Measurements from ENCODE around the gene RWDD2A. TPM values are rescaled to one million over a fixed set of nuclear protein-coding genes. Genes with fewer than 3 reads are reported as not detected.

RWDD2A gene
- total RNA-seq, 1 experiment from 2014 or later: 1.3 TPM

DNA sequence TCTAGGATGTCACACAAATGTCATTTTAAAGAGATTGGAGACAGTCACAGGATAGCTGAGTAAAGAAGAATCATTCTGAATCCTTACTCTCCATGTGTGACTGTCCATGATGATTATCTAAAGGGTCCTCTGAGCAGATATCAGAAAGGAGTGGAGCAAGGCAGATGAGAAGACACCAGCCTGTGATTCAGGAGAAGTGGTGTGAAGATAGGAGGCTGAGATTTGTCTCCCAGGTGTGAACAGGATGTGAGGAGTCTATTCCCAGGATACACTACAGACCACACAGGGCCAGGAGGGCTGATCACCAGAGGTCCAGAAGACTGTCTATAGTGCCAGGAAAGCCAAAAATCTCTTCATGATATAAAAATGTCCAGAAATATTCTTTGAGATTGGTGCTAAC, 27.0 kb downstream of the RWDD2A start:
- H3K4me1 ChIP-seq (ENCODE audit: insufficient read depth, low read length): no peaks in the 10 kb centered on the region
- CTCF ChIA-PET: interaction anchor here (1.0 kb wide), 1 partner anchor 155 kb away, joined by 5 read pairs; the partner anchor contains the start of gene UBE3D

GRCh38 chr6:83221276-83221675, 28.1 kb downstream of the RWDD2A start:
- Histone ChIP-seq H3K4me3 (ENCODE audit: low read length) (no peak overlapping the region), H3K9me2 (replicated peaks; ENCODE audit: low read length) (no peaks in the 10 kb centered on the region), H3K9ac (ENCODE audit: low read length) (no peak overlapping the region), H3K79me2 (ENCODE audit: low read length) (no peaks in the 10 kb centered on the region), H3F3A (ENCODE audit: low read length, unreplicated experiment) (no peaks in the 10 kb centered on the region), H4K20me1 (ENCODE audit: low read length) (no peaks in the 10 kb centered on the region), H3K36me3 (ENCODE audit: low read depth, low read length) (peaks cover 20% of the 10 kb centered on the region), H3K27ac (ENCODE audit: low read length) (no peak overlapping the region), H3K4me2 (ENCODE audit: low read length) (no peak overlapping the region), H3K4me1 (ENCODE audit: insufficient read depth, low read length) (no peaks in the 10 kb centered on the region), H3K27me3 (ENCODE audit: low read length) (no peaks in the 10 kb centered on the region), H2AFZ (ENCODE audit: low read length) (no peak overlapping the region), H3K9me3 (ENCODE audit: low read length) (no peaks in the 10 kb centered on the region)
- DNase-seq (no peak), ATAC-seq (no peak)
- POLR2A ChIA-PET (ENCODE audit: unreplicated experiment): no interaction called here
- CTCF ChIA-PET: no interaction called here
- intact Hi-C loops (cut with micrococcal nuclease): no loop called here
- no peak for TF ChIP-seq EZH2 (IDR thresholded peaks at IDR 0.05; ENCODE audit: low read length, unreplicated experiment)
- no peak for TF ChIP-seq EZH2phosphoT487 (IDR thresholded peaks at IDR 0.05; ENCODE audit: borderline replicate concordance, low read length)
- TF ChIP-seq CTCF (conservative IDR thresholded peaks at IDR 0.05; ENCODE audit: low read depth, low read length): no peak
- no TSS peak for BruUV-seq (replicated peaks)

More for the DNA sequence above, 27.0 kb downstream of the RWDD2A start:
- intact Hi-C loops (cut with micrococcal nuclease): no loop called here
- Histone ChIP-seq H3K9me2 (replicated peaks; ENCODE audit: low read length) (no peaks in the 10 kb centered on the region), H3K4me3 (ENCODE audit: low read length) (no peak overlapping the region), H3K27me3 (ENCODE audit: low read length) (no peaks in the 10 kb centered on the region), H2AFZ (ENCODE audit: low read length) (no peak overlapping the region), H4K20me1 (ENCODE audit: low read length) (no peaks in the 10 kb centered on the region), H3K9ac (ENCODE audit: low read length) (no peak overlapping the region), H3K9me3 (ENCODE audit: low read length) (no peaks in the 10 kb centered on the region), H3K27ac (ENCODE audit: low read length) (no peak overlapping the region), H3K79me2 (ENCODE audit: low read length) (no peaks in the 10 kb centered on the region), H3F3A (ENCODE audit: low read length, unreplicated experiment) (no peaks in the 10 kb centered on the region), H3K4me2 (ENCODE audit: low read length) (no peak overlapping the region), H3K36me3 (ENCODE audit: low read depth, low read length) (peaks cover 20% of the 10 kb centered on the region)
- POLR2A ChIA-PET (ENCODE audit: unreplicated experiment): no interaction called here
- no peak for ATAC-seq
- no peak for DNase-seq
- no TSS peak for BruUV-seq (replicated peaks)
- TF ChIP-seq EZH2 (IDR thresholded peaks at IDR 0.05; ENCODE audit: low read length, unreplicated experiment) (no peak), EZH2phosphoT487 (IDR thresholded peaks at IDR 0.05; ENCODE audit: borderline replicate concordance, low read length) (no peak), CTCF (conservative IDR thresholded peaks at IDR 0.05; ENCODE audit: low read depth, low read length) (no peak)

DNA sequence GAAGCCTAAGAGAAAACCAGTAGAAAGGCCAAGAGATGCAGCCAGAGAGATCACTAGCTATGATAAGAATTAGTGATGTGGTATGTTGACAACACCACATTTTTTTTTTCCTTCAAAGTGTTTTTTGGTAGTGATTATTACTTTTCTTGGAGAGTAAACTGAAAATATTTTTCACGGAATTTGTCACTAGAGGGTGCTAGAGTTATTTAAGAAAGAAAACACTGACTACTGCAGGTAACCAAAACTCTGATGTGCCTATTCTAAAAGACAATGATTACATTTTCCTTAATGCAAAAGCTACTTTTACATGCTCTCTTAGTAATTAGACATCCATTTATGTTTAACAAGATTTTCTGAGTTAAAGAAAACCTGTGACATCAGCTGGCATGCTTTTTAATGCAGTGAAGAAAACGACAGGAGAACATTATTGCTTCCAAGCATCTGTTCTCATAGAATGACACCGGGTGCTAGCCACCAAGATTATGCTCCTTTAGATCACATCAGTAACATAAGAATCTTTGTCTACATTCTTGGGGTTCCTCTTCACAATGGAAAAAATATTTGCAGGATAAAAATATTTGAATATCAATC, 28.8 kb downstream of the RWDD2A start:
- TF ChIP-seq EZH2 (IDR thresholded peaks at IDR 0.05; ENCODE audit: low read length, unreplicated experiment) (no peak), CTCF (conservative IDR thresholded peaks at IDR 0.05; ENCODE audit: low read depth, low read length) (peak; percentile 69)
- Histone ChIP-seq H3K4me2 (ENCODE audit: low read length) (no peak overlapping the region), H3K4me3 (ENCODE audit: low read length) (no peak overlapping the region), H3K36me3 (ENCODE audit: low read depth, low read length) (peaks cover 16% of the 10 kb centered on the region), H2AFZ (ENCODE audit: low read length) (no peak overlapping the region), H3F3A (ENCODE audit: low read length, unreplicated experiment) (no peaks in the 10 kb centered on the region), H3K9ac (ENCODE audit: low read length) (no peak overlapping the region), H3K9me2 (replicated peaks; ENCODE audit: low read length) (no peaks in the 10 kb centered on the region), H3K27ac (ENCODE audit: low read length) (no peak overlapping the region), H3K4me1 (ENCODE audit: insufficient read depth, low read length) (peaks cover 4% of the 10 kb centered on the region), H3K27me3 (ENCODE audit: low read length) (no peaks in the 10 kb centered on the region), H4K20me1 (ENCODE audit: low read length) (no peaks in the 10 kb centered on the region), H3K9me3 (ENCODE audit: low read length) (no peaks in the 10 kb centered on the region), H3K79me2 (ENCODE audit: low read length) (no peaks in the 10 kb centered on the region)
- POLR2A ChIA-PET (ENCODE audit: unreplicated experiment): no interaction called here
- ATAC-seq (no peak), DNase-seq (peak; percentile 57)
- intact Hi-C loops (cut with micrococcal nuclease): loop anchor here (1.0 kb wide), 2 partner anchors 196 to 293 kb away; no protein-coding TSS in a partner anchor
- BruUV-seq (replicated peaks): no TSS peak
- CTCF ChIA-PET: interaction anchor here (1.0 kb wide), 2 partner anchors 292 to 314 kb away, joined by 3 to 5 read pairs; no protein-coding TSS in a partner anchor

All from PC-3 (cell line).